Measurements from ENCODE around the gene ARCN1. TPM values are rescaled to one million over a fixed set of nuclear protein-coding genes. Genes with fewer than 3 reads are reported as not detected.

Gene ARCN1

DNA sequence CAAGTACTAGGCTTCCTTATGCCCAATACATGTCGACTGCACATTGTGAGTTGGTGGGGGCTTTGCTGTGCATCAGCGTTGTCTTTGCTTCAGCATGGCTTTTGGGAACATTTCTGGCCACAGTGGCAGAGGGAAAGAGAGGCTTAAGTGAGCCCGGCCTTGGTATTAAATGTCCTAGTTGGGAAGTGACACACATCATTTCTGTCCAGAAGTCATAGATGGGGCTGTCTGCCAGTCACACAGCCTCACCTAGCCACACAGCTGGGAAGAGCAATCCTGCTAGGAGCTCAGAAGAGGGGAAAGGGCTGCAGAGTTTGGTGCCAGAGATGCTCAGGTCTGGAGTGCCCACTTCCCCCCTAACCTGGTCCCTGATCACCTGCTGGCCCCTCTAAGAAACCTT, 79.6 kb downstream of the ARCN1 start:
- Histone ChIP-seq H4K8ac (ENCODE audit: low read length) (no peak overlapping the region), H2AK5ac (ENCODE audit: low read length, severe bottlenecking) (no peak overlapping the region), H2BK15ac (ENCODE audit: low read depth, poor library complexity, severe bottlenecking) (no peak overlapping the region), H2BK120ac (ENCODE audit: low read depth, low read length) (no peak overlapping the region), H3K9ac (ENCODE audit: low read length) (no peak overlapping the region), H3K23ac (ENCODE audit: low read length in 2 of 2) (no peak overlapping the region), H3K4me2 (ENCODE audit: low read length, poor library complexity, severe bottlenecking) (no peak overlapping the region), H3K4me3 (ENCODE audit: insufficient read depth in 1 of 2, low read depth in 1 of 2, low read length in 2 of 2) (no peak overlapping the region), H3K18ac (ENCODE audit: low read depth in 1 of 2, low read length in 2 of 2) (no peak overlapping the region), H3K27ac (ENCODE audit: low read length, poor library complexity, severe bottlenecking) (no peak overlapping the region), H3K79me1 (replicated peaks; ENCODE audit: low read length, poor library complexity, severe bottlenecking) (peaks cover 44% of the 10 kb centered on the region), H3K9me3 (ENCODE audit: control insufficient read depth, low read length) (no peaks in the 10 kb centered on the region), H3K4me1 (ENCODE audit: control insufficient read depth, insufficient read depth, low read depth, low read length) (no peaks in the 10 kb centered on the region), H2BK5ac (ENCODE audit: low read depth, low read length, poor library complexity, severe bottlenecking) (no peak overlapping the region), H4K91ac (ENCODE audit: low read length) (no peak overlapping the region), H3K14ac (ENCODE audit: low read length in 2 of 2) (no peak overlapping the region), H2AFZ (ENCODE audit: low read depth, low read length) (no peak overlapping the region), H3K4ac (ENCODE audit: low read depth in 1 of 2, low read length in 2 of 2) (no peak overlapping the region), H3K36me3 (ENCODE audit: control insufficient read depth in 1 of 2, insufficient read depth in 2 of 2, low read depth in 1 of 2, low read length in 2 of 2) (peaks cover 78 to 95% of the 10 kb centered on the region in 2 experiments), H2BK12ac (ENCODE audit: low read length in 2 of 2) (no peak overlapping the region), H3K27me3 (ENCODE audit: control insufficient read depth in 1 of 2, insufficient read depth in 1 of 2, low read length in 2 of 2) (no peaks in the 10 kb centered on the region)
- DNase-seq: no peak
- WGBS: 98% methylated on average over 2 of the region's 3 CpGs

Small RNA genes lying within 50 kb of the gene (small RNA-seq; reads per million reads assigned to genes)
- not detected for gene RNU6-1157P (ENCODE audit: low read depth)
